A549 (cell line): ENCODE measurements around the gene CCDC136. TPM values are rescaled to one million over a fixed set of nuclear protein-coding genes. Genes with fewer than 3 reads are reported as not detected.

ENCODE experiments used
- ATAC-seq, 2 experiments: fragments of 200-7000 bp in 1 of 2; fragments of >200 bp in 1 of 2; cut with Nextera tagmentation in 1 of 2; cut with Tn5 transposase in 1 of 2; 3 replicates each; pipeline versions ENCODE4 v1.8.0 to v1.9.1; 2018 to 2020; ENCODE audit warnings: mild to moderate bottlenecking in 1 of 2, moderate library complexity in 1 of 2
- CTCF ChIA-PET: fragments of 300-600 bp; sonication (Branson Sonifier 250); formaldehyde crosslinking; extraction: SDS; loops from one replicate; lab custom pipeline; 2021; ENCODE audit warnings: antibody characterized with exemption, inconsistent platforms; lab: Yijun Ruan, JAX
- POLR2A ChIA-PET: fragments of 350-600 bp; formaldehyde crosslinking; extraction: SDS; loops from one replicate; lab custom pipeline; 2021; ENCODE audit warnings: antibody characterized with exemption, inconsistent platforms; lab: Yijun Ruan, JAX
- DNase-seq, 2 experiments: peaks; one replicate each; pipeline versions ENCODE4 v3.0.0 to v3.0.0-alpha.2; 2011 to 2016; ENCODE audit warnings: low read depth in 1 of 2, low spot score in 1 of 2
- FAIRE-seq: peaks from 2 replicates; lab custom pipeline; 2011; peaks lifted over from hg19 to GRCh38; lab: Jason Lieb, UNC
- H3K27ac ChIP-seq, 2 experiments: fragments of >200 bp; sonication (Bioruptor Twin); formaldehyde crosslinking; 3 replicates each; pipeline ENCODE4 v1.5.1; 2016 to 2017
- H3K4me1 ChIP-seq: fragments of >200 bp; sonication (Bioruptor Twin); formaldehyde crosslinking; 3 replicates; pipeline ENCODE4 v1.6.1; 2016
- H3K4me2 ChIP-seq: fragments of >200 bp; sonication (Bioruptor Twin); formaldehyde crosslinking; 3 replicates; pipeline ENCODE4 v1.6.1; 2016
- H3K4me3 ChIP-seq: fragments of >200 bp; sonication (Bioruptor Twin); formaldehyde crosslinking; 3 replicates; pipeline ENCODE4 v1.5.1; 2016
- H3K9me3 ChIP-seq: fragments of >200 bp; sonication (Bioruptor Twin); formaldehyde crosslinking; 3 replicates; pipeline ENCODE4 v1.6.1; 2016
- CHD4 ChIP-seq: fragments of 200-600 bp; sonication (generic); IDR thresholded peaks from 2 replicates; pipeline ENCODE4 v1.6.1; 2016; ENCODE audit warnings: antibody characterized with exemption, mild to moderate bottlenecking, borderline replicate concordance
- E2F6 ChIP-seq: IDR thresholded peaks from 2 replicates; pipeline ENCODE4 v1.6.1; 2012; ENCODE audit warnings: low read depth, borderline replicate concordance
- FOSL2 ChIP-seq, 2 experiments: fragments of 450-650 bp in 1 of 2; fragments of >200 bp in 1 of 2; sonication (Bioruptor Twin) in 1 of 2; formaldehyde crosslinking; IDR thresholded peaks; 2 replicates each; pipeline versions ENCODE4 v1.5.0 to v1.6.1; 2016 to 2020; ENCODE audit warnings: mild to moderate bottlenecking in 1 of 2, moderate library complexity in 1 of 2
- HEYL ChIP-seq: fragments of 250-450 bp; sonication (Bioruptor Pico); IDR thresholded peaks from 2 replicates; pipeline ENCODE4 v1.8.0; 2021; ENCODE audit warnings: mild to moderate bottlenecking, moderate library complexity
- HOXA7 ChIP-seq: fragments of 250-450 bp; sonication (Bioruptor Pico); IDR thresholded peaks from 2 replicates; pipeline ENCODE4 v1.5.0; 2020; ENCODE audit warnings: mild to moderate bottlenecking, moderate library complexity
- HOXB13 ChIP-seq: fragments of 250-450 bp; sonication (Bioruptor Pico); IDR thresholded peaks from 2 replicates; pipeline ENCODE4 v1.5.0; 2020; ENCODE audit warnings: low read depth, mild to moderate bottlenecking, moderate library complexity
- HOXB5 ChIP-seq: fragments of 250-450 bp; sonication (Bioruptor Pico); IDR thresholded peaks from 2 replicates; pipeline ENCODE4 v1.5.0; 2020; ENCODE audit warnings: mild to moderate bottlenecking, moderate library complexity
- KDM5A ChIP-seq: fragments of 200-600 bp; sonication (generic); IDR thresholded peaks from 2 replicates; pipeline ENCODE4 v1.6.1; 2016; ENCODE audit warnings: antibody characterized with exemption, mild to moderate bottlenecking
- MAZ ChIP-seq: fragments of 150-350 bp; IDR thresholded peaks from 2 replicates; pipeline ENCODE4 v1.6.1; 2014; ENCODE audit warnings: antibody characterized with exemption, low read depth, low read length, borderline replicate concordance
- NR3C1 ChIP-seq: fragments of >200 bp; sonication (Bioruptor Twin); formaldehyde crosslinking; IDR thresholded peaks from 3 replicates; pipeline ENCODE4 v1.6.1; 2017
- PBX3 ChIP-seq: IDR thresholded peaks from 2 replicates; pipeline ENCODE4 v1.6.1; 2012
- PHF8 ChIP-seq: fragments of 200-600 bp; sonication (generic); IDR thresholded peaks from 2 replicates; pipeline ENCODE4 v1.6.1; 2016; ENCODE audit warnings: low read depth, mild to moderate bottlenecking, antibody characterized with exemption, moderate library complexity, borderline replicate concordance
- POLR2AphosphoS2 ChIP-seq: conservative IDR thresholded peaks from 2 replicates; pipeline ENCODE4 v1.6.1; 2012; ENCODE audit warnings: low read length, improper control_type of control experiment, inconsistent platforms
- RNF2 ChIP-seq: fragments of 200-600 bp; sonication (generic); IDR thresholded peaks from 2 replicates; pipeline ENCODE4 v1.6.1; 2016; ENCODE audit warnings: low read depth, mild to moderate bottlenecking, antibody characterized with exemption, moderate library complexity, borderline replicate concordance
- SMC3 ChIP-seq: fragments of >200 bp; sonication (Bioruptor Twin); formaldehyde crosslinking; IDR thresholded peaks from 3 replicates; pipeline ENCODE4 v1.6.1; 2018; ENCODE audit warnings: inconsistent platforms
- SREBF2 ChIP-seq: fragments of 450-650 bp; IDR thresholded peaks from 2 replicates; pipeline ENCODE4 v1.6.1; 2014; ENCODE audit warnings: mild to moderate bottlenecking, moderate library complexity
- TFCP2L1 ChIP-seq: fragments of 250-450 bp; sonication (Bioruptor Pico); IDR thresholded peaks from 2 replicates; pipeline ENCODE4 v1.5.0; 2021; ENCODE audit warnings: mild to moderate bottlenecking
- ZFP36 ChIP-seq: fragments of 450-650 bp; IDR thresholded peaks from 2 replicates; pipeline ENCODE4 v1.6.1; 2014; ENCODE audit warnings: borderline replicate concordance; ENCODE audit not compliant: partially characterized antibody
- WGBS: methylation state at CpG from one replicate; pipeline ENCODE4 v1.1.6; 2017; ENCODE audit errors: missing lambda C conversion rate; 5-methylcytosine and 5-hydroxymethylcytosine counted together
- polyA plus RNA-seq, 4 experiments: library from polyadenylated mRNA; depleted of rRNA in 3 of 4; stranded (reverse); fragments of >200 nt; fragmentation: RNase III in 1 of 4; extraction: RNeasy Plus Mini Kit Qiagen cat#74134 plus additional on column Dnase treatment in 1 of 4; gene quantifications; 2 replicates in 3 of 4; 3 replicates in 1 of 4; pipeline ENCODE4 v1.2.3, GENCODE V29; 2011 to 2017

Gene CCDC136
- polyA plus RNA-seq, 2 of the 4 experiments (the other 2 are of a cell fraction), result 4.7 to 5.4 TPM

GRCh38 chr7:128860158-128861073 lies 68.6 kb downstream of the CCDC136 start:
- ChIA-PET POLR2A (no interaction called here), CTCF (interaction anchor here (0.5 to 17.4 kb wide), 6 partner anchors 13 to 1529 kb away, joined by 3 to 225 read pairs (median 4); no protein-coding TSS in a partner anchor)
- no peak for ATAC-seq
- no peak for FAIRE-seq
- peaks cover 8% of the 10 kb centered on the region; the same call in 2 of the 3 replicates for H3K4me1 ChIP-seq
- H3K27ac ChIP-seq, result no peak overlapping the region
- WGBS, result 73% methylated on average over 10 of the region's 10 CpGs
- no peak overlapping the region for H3K4me2 ChIP-seq
- no peak overlapping the region for H3K4me3 ChIP-seq
- no peaks in the 10 kb centered on the region for H3K9me3 ChIP-seq
- no peak for DNase-seq
- no peak for TF ChIP-seq SMC3
- no peak for TF ChIP-seq NR3C1
- TF ChIP-seq SREBF2, result no peak
- TF ChIP-seq E2F6, result no peak
- no peak for TF ChIP-seq CHD4
- TF ChIP-seq PHF8, result no peak
- no peak for TF ChIP-seq FOSL2 (IDR thresholded peaks at IDR 0.05)
- no peak for TF ChIP-seq FOSL2 (CRISPR knock-in tag; IDR thresholded peaks at IDR 0.05)
- no peak for TF ChIP-seq HEYL
- TF ChIP-seq PBX3, result no peak
- TF ChIP-seq HOXB5 (CRISPR knock-in tag), result no peak
- TF ChIP-seq POLR2AphosphoS2, result no peak
- no peak for TF ChIP-seq MAZ
- no peak for TF ChIP-seq HOXA7 (CRISPR knock-in tag)
- no peak for TF ChIP-seq ZFP36

- POLR2A ChIA-PET, result interaction anchor here (0.6 to 1.5 kb wide), 3 partner anchors 11 to 123 kb away, joined by 3 to 4 read pairs (median 3); partner anchors contain the start of gene CALU
- DNase-seq (no peak), FAIRE-seq (no peak), ATAC-seq (no peak)
- peak overlapping the region; percentile 71 for H3K4me2 ChIP-seq
- 68% methylated on average over 15 of the region's 15 CpGs for WGBS
- H3K27ac ChIP-seq, result peak overlapping the region; percentile 56 to 72
- no peaks in the 10 kb centered on the region for H3K9me3 ChIP-seq
- H3K4me1 ChIP-seq, result peaks cover 8% of the 10 kb centered on the region; the same call in 2 of the 3 replicates
- H3K4me3 ChIP-seq, result peak overlapping the region; percentile 81
- CTCF ChIA-PET, result interaction anchor here (0.7 to 17.4 kb wide), 10 partner anchors 10 to 436 kb away, joined by 3 to 225 read pairs (median 4); no protein-coding TSS in a partner anchor
- TF ChIP-seq PHF8 (no peak), E2F6 (no peak), RNF2 (no peak), FOSL2 (IDR thresholded peaks at IDR 0.05) (no peak), FOSL2 (CRISPR knock-in tag; IDR thresholded peaks at IDR 0.05) (no peak), TFCP2L1 (CRISPR knock-in tag) (no peak), HOXB13 (CRISPR knock-in tag) (no peak), KDM5A (no peak)
These were observed 70.3 kb downstream of the CCDC136 start for GRCh38 chr7:128861957-128862570.
